ENCODE results near the gene ISCA2. TPM values are rescaled to one million over a fixed set of nuclear protein-coding genes. Genes with fewer than 3 reads are reported as not detected.

The ISCA2 gene
- total RNA-seq, 2 donors from 2014 or later: 9.3 to 12.9 TPM

- DNase-seq (ENCODE audit: low spot score): no peak
- intact Hi-C loops (cut with DNase I): loop anchor here in 1 of 2 donors (5.0 kb wide), 1 partner anchor 103 kb away; no protein-coding TSS in a partner anchor
These were observed 10.8 kb downstream of the ISCA2 start for GRCh38 chr14:74504412-74504811.

- no peak for DNase-seq (ENCODE audit: low spot score)
- intact Hi-C loops (cut with DNase I): loop anchor here in 1 of 2 donors (5.0 kb wide), 1 partner anchor 102 kb away; no protein-coding TSS in a partner anchor
These were observed 11.5 kb downstream of the ISCA2 start for GRCh38 chr14:74504874-74505720.

GRCh38 chr14:74505831-74506230 lies 12.3 kb downstream of the ISCA2 start:
- peak; percentile 57 for DNase-seq (ENCODE audit: low spot score)
- intact Hi-C loops (cut with DNase I): no loop called here

- intact Hi-C loops (cut with DNase I): no loop called here
- peak; percentile 73 for DNase-seq (ENCODE audit: low spot score)
These were observed 12.9 kb downstream of the ISCA2 start for GRCh38 chr14:74506411-74506851.

GRCh38 chr14:74507085-74507484 lies 13.5 kb downstream of the ISCA2 start:
- intact Hi-C loops (cut with DNase I): no loop called here
- peak; percentile 56 for DNase-seq (ENCODE audit: low spot score)

- no peak for DNase-seq (ENCODE audit: low spot score)
These were observed 14.3 kb downstream of the ISCA2 start for GRCh38 chr14:74507840-74508239.

GRCh38 chr14:74508292-74508731 lies 14.7 kb downstream of the ISCA2 start:
- DNase-seq (ENCODE audit: low spot score): peak; percentile 64
- intact Hi-C loops (cut with DNase I): no loop called here

More at GRCh38 chr14:74507840-74508239, 14.3 kb downstream of the ISCA2 start:
- intact Hi-C loops (cut with DNase I): no loop called here

- no peak for DNase-seq (ENCODE audit: low spot score)
- intact Hi-C loops (cut with DNase I): no loop called here
These were observed 15.4 kb downstream of the ISCA2 start for GRCh38 chr14:74508844-74509428.

GRCh38 chr14:74509587-74510222 lies 16.1 kb downstream of the ISCA2 start:
- DNase-seq (ENCODE audit: low spot score): peak; percentile 79
- intact Hi-C loops (cut with DNase I): no loop called here

GRCh38 chr14:74510223-74510931 lies 16.8 kb downstream of the ISCA2 start:
- peak; percentile 76 for DNase-seq (ENCODE audit: low spot score)

GRCh38 chr14:74510959-74511409 lies 17.4 kb downstream of the ISCA2 start:
- intact Hi-C loops (cut with DNase I): no loop called here
- DNase-seq (ENCODE audit: low spot score): peak; percentile 90

More at GRCh38 chr14:74510223-74510931, 16.8 kb downstream of the ISCA2 start:
- intact Hi-C loops (cut with DNase I): no loop called here

GRCh38 chr14:74511966-74512830 lies 18.6 kb downstream of the ISCA2 start:
- DNase-seq (ENCODE audit: low spot score): peak; percentile 76
- intact Hi-C loops (cut with DNase I): no loop called here

- intact Hi-C loops (cut with DNase I): no loop called here
These were observed 20.9 kb downstream of the ISCA2 start for GRCh38 chr14:74514471-74514941.

GRCh38 chr14:74515891-74516412 lies 22.4 kb downstream of the ISCA2 start:
- DNase-seq (ENCODE audit: low spot score): peak; percentile 61

More at GRCh38 chr14:74514471-74514941, 20.9 kb downstream of the ISCA2 start:
- peak; percentile 88 for DNase-seq (ENCODE audit: low spot score)

GRCh38 chr14:74516451-74517160 lies 23.0 kb downstream of the ISCA2 start:
- intact Hi-C loops (cut with DNase I): no loop called here
- DNase-seq (ENCODE audit: low spot score): peak; percentile 76

More at GRCh38 chr14:74515891-74516412, 22.4 kb downstream of the ISCA2 start:
- intact Hi-C loops (cut with DNase I): no loop called here

GRCh38 chr14:74517731-74518130 lies 24.2 kb downstream of the ISCA2 start:
- DNase-seq (ENCODE audit: low spot score): peak; percentile 65
- intact Hi-C loops (cut with DNase I): no loop called here

GRCh38 chr14:74518221-74518620 lies 24.7 kb downstream of the ISCA2 start:
- DNase-seq (ENCODE audit: low spot score): peak; percentile 16
- intact Hi-C loops (cut with DNase I): no loop called here
